PFSK-1 (cell line): ENCODE measurements around the gene OR2T35.
"Not testable (repeated sequence)": the region's sequence is repeated elsewhere in the genome, so short reads cannot be mapped to it uniquely, and the experiment has no call there.

Source experiments
- FOXP2 ChIP-seq: optimal IDR thresholded peaks from 2 replicates; pipeline ENCODE3; 2011; ENCODE audit warnings: borderline replicate concordance, control low read depth, inconsistent platforms; ENCODE audit not compliant: insufficient read depth; ENCODE audit errors: extremely low read length, extremely low read depth
- POLR2AphosphoS5 ChIP-seq: IDR thresholded peaks from 2 replicates; pipeline ENCODE4 v1.6.1; 2012; ENCODE audit warnings: low read depth, mild to moderate bottlenecking, control low read depth, low read length, moderate library complexity
- SIN3A ChIP-seq: IDR thresholded peaks from 2 replicates; pipeline ENCODE4 v1.6.1; 2012; ENCODE audit warnings: mild to moderate bottlenecking, low read length, moderate library complexity, borderline replicate concordance; ENCODE audit not compliant: insufficient read depth
- TAF1 ChIP-seq: IDR thresholded peaks from 2 replicates; pipeline ENCODE4 v1.6.1; 2012; ENCODE audit warnings: low read length, control low read depth, borderline replicate concordance; ENCODE audit not compliant: insufficient read depth
- TF ChIP-seq, protein P1 (sequence below), 2 experiments: IDR thresholded peaks; 2 replicates each; pipeline versions ENCODE4 v1.6.1 to v1.8.0; 2011 to 2012; ENCODE audit warnings: low read depth in 2 of 2, low read length in 2 of 2, control low read depth in 1 of 2, inconsistent platforms in 1 of 2, mild to moderate bottlenecking in 1 of 2, moderate library complexity in 1 of 2; ENCODE audit not compliant: insufficient read depth in 1 of 2

Gene OR2T35

DNA sequence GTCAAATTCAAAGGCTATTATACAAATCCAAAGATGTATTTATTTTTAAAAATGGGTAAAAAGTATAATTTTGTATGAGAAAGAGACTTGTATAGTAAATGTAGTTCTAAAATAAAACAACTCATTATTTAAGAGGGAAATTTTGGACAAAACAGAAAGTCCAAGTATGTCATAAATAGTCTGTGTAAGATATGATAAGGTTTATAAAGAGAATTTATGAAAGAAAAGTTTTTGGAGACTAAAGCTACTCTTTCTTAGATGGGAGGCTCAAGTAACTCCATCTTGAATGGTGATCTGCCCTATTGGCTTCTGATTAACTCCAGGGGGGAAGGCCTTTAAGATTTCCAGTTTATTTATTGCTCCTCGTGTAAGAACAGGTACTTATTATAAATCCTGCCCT lies 24.9 kb upstream of the OR2T35 start:
- TF ChIP-seq, protein P1, sequence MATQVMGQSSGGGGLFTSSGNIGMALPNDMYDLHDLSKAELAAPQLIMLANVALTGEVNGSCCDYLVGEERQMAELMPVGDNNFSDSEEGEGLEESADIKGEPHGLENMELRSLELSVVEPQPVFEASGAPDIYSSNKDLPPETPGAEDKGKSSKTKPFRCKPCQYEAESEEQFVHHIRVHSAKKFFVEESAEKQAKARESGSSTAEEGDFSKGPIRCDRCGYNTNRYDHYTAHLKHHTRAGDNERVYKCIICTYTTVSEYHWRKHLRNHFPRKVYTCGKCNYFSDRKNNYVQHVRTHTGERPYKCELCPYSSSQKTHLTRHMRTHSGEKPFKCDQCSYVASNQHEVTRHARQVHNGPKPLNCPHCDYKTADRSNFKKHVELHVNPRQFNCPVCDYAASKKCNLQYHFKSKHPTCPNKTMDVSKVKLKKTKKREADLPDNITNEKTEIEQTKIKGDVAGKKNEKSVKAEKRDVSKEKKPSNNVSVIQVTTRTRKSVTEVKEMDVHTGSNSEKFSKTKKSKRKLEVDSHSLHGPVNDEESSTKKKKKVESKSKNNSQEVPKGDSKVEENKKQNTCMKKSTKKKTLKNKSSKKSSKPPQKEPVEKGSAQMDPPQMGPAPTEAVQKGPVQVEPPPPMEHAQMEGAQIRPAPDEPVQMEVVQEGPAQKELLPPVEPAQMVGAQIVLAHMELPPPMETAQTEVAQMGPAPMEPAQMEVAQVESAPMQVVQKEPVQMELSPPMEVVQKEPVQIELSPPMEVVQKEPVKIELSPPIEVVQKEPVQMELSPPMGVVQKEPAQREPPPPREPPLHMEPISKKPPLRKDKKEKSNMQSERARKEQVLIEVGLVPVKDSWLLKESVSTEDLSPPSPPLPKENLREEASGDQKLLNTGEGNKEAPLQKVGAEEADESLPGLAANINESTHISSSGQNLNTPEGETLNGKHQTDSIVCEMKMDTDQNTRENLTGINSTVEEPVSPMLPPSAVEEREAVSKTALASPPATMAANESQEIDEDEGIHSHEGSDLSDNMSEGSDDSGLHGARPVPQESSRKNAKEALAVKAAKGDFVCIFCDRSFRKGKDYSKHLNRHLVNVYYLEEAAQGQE (IDR thresholded peaks at IDR 0.05; ENCODE audit: insufficient read depth in 1 of 2, low read depth in 2 of 2, low read length in 2 of 2): no peak
- no peak for TF ChIP-seq TAF1
- TF ChIP-seq SIN3A: no peak
- no peak for TF ChIP-seq FOXP2
- TF ChIP-seq POLR2AphosphoS5: no peak

DNA sequence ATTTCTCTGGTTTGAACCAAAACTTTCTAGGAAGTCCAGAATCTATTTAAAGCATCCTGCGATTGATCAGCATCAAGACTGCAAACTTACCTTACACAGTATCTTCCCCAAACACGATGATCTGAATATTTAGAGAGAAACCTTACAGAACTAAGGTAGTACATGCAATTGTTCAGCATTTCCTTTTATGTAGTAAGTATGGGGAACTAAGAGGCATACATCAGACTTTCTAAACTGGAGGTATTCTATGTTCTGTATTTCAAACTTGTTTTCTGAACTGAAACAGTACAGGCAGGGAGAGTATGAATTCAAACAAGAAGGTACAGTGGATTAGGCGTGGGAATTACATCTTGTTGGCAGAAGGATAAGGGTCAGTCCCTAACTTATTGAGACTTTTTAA lies 10.3 kb upstream of the OR2T35 start, which contains the start of gene OR2T27:
OR2T27 (minus strand) TSS at position 175 of the 400 bp plus-strand sequence. CDS start 4,644 bp downstream, outside the sequence.
- TF ChIP-seq FOXP2, POLR2AphosphoS5: not testable (repeated sequence)
- TF ChIP-seq, protein P1 (IDR thresholded peaks at IDR 0.05; ENCODE audit: insufficient read depth in 1 of 2, low read depth in 2 of 2, low read length in 2 of 2): not testable (repeated sequence)

DNA sequence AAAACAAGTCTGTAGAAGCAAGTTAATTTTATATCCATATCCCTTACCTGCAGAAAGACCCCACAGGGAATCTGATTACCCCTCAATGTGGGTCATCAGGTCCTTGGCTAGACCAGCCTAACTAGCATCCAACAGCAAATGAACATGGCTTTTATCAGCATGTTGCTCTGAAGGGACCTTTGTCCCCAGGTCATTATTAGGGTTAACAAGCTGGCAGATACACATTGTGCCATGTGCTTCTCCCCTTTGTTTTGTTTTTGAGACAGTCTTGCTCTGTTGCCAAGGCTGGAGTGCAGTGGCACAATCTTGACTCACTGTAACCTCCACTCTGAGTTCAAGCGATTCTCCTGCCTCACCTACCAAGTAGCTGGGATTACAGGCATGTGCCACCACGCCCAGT lies 10.1 kb downstream of the OR2T35 start, which contains the start of gene OR2T11:
OR2T11 (minus strand) TSS at position 101 of the 400 bp plus-strand sequence. CDS start 7,963 bp downstream, outside the sequence.
- TF ChIP-seq FOXP2, TAF1, POLR2AphosphoS5: not testable (repeated sequence)

DNA sequence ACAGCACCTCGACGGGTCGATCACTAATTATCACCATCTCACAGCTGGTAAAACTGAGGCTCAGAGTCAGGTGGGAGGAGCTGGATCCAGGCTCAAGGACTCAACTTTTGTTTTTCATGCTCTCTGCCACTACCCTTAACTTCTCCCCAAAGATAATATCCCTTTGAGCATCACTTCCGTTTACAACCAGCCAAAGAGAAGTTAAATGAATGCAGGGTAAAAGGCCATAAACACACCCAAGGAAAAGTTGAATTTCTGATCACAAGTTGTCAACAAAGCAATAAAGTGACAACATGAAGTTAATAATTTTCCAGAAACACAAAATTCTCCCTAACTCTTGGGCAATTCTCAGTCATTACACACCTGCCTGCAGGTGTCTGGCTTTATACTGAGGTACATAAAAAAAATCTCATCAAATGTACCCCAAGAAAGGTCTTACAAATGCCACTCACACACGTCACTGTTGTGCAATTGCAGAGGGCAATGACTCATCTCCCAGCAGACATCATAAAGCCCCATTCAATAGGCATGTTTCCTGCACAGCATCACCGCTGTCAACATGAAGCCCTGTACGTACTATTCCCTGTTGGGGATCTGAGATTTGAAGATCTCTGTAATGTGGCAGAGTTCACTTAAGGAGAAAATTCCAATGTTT lies 13.6 kb downstream of the OR2T35 start:
- TF ChIP-seq POLR2AphosphoS5 (no peak), FOXP2 (no peak), TAF1 (no peak), SIN3A (no peak)
- TF ChIP-seq, protein P1 (IDR thresholded peaks at IDR 0.05; ENCODE audit: insufficient read depth in 1 of 2, low read depth in 2 of 2, low read length in 2 of 2): no peak

DNA sequence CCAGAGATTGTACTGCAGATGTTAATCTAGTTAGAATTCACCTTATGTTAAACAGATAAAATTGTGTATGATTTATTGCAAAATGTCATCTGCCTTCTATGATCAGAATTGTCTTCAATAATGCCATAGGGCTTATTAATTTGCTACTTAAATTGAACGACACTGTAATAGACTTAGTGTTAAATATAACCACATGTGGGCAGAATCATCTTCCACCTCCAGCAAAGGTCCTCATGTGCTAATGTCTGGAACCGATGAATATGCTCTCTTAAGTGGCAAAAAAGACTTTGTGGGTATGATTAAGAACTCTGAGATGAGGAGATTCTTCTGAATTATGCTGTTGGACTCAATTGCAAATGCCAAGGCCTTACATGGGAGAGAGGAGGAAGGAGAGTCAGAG lies 14.5 kb downstream of the OR2T35 start:
- TF ChIP-seq SIN3A (no peak), FOXP2 (no peak)

DNA sequence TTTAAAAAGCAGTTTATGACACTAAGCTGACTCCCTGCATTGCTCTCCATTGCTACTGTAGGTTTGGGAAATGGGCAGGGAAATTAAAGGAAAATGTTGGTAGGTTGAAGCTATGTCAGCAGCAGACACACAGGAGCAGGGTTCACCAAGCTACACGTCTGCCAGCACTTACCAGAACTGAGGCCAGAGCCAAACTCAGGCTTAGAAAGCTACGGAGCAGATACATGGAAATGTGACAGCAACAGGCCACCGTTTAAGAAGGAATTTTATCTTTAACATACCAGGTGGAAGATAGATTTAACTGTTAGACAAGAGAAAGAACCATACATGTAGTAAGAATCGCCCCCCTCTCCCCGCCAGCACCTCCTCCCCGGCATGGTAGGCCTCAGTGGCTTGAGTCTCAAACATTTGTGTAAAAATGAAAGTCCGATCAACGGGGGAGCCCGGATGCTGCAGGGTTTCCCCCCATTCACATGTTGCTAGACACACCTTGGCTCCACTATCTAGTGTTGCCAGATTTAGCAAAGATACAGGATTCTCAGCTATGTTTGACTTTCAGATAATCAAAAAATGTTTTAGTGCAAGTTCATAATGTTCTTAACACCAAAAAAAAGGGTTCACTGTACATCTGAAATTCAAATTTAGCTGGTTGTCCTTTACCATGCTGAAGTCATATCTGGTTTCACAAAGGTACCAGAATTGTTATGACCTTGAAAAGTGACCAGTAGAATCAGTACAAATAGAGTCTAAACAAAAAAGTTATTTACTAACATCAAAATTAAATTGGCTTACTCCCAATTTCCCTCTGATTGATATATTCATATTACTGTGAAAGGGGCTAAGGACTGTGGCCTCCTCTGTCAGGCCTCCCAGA lies 16.9 kb downstream of the OR2T35 start:
- TF ChIP-seq TAF1 (no peak), SIN3A (no peak), POLR2AphosphoS5 (no peak), FOXP2 (no peak)
- TF ChIP-seq, protein P1 (IDR thresholded peaks at IDR 0.05; ENCODE audit: insufficient read depth in 1 of 2, low read depth in 2 of 2, low read length in 2 of 2): no peak
